GM21515 (cell line): ENCODE results near the gene ASB9.
"Not testable (repeated sequence)": the region's sequence is repeated elsewhere in the genome, so short reads cannot be mapped to it uniquely, and the experiment has no call there.

ENCODE experiments used
- ATAC-seq: cut with Tn5 transposase; IDR thresholded peaks from one replicate; pipeline ENCODE4 v1.9.1; 2021; ENCODE audit not compliant: unreplicated experiment

The ASB9 gene

DNA sequence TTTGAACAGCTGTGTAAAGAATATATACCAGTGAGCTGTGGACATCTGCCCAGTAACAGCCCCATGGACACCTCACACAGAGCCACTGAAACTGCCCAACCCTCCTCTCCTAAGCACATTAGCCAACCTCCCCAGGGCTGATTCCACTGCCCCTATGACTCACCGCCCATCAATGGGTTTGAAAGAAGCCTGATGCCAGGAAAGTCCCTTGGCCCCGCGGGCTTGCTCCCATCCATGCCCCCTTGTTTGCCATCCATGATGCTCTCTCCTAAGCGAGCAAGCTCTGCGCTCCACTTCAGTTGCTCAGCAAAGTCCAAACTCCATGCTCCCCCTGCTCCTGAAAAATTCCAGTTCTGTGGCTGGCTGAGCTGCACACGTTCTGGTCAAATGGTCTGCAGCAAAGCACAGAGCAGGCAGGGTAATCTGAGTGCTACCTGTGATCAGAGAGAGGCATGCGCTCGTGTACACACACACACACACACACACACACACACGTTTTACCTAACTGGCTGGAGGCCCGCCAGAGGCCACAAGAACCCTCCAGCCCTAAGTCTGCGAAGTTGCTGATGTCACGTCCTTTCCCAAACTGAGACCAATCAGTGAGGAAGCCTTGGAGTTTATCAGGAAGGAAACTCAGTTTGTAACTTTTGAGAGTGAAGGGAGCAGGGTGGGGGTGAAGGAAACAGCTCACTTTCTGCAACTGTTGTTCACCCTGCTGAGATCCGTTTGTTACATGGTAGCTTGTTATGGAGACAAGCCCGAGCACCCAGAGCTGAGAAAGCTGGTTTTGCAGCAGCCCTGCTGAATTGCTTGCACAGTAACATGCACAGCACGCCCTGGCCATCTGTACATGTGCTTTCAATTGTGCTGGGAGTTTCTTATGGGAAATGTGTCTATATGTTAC lies at the start of gene ASB9:
Gene ASB9, minus strand, starts transcription at position 466 of the 904 bp plus-strand sequence. Its CDS starts 209 bp downstream, at position 257.
- no peak for ATAC-seq

DNA sequence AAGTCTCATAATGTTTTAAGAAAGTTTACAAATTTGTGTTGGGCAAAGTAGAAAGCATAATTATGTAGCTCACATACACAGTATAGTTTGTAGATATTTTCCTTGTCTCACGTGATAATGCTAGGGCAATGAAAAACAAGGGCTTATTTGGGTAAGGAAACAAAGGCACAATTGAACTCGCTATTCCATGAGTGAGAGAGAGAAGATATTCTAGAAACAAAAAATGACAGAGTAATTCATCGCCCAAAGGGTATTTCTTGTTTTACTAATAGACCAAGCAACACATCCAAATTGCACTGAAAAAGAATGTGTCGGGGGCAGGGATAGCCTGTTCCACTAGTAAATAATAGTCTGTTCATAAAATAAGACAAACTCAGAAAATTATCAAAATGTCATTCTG lies 49.2 kb upstream of the ASB9 start:
- ATAC-seq: no peak

GRCh38 chrX:15315509-15315908 lies 45.6 kb upstream of the ASB9 start, which contains the start of gene ASB11:
Gene ASB11 (minus strand): TSS chrX:15315640. CDS start chrX:15315605, 35 bp downstream.
- no peak for ATAC-seq

DNA sequence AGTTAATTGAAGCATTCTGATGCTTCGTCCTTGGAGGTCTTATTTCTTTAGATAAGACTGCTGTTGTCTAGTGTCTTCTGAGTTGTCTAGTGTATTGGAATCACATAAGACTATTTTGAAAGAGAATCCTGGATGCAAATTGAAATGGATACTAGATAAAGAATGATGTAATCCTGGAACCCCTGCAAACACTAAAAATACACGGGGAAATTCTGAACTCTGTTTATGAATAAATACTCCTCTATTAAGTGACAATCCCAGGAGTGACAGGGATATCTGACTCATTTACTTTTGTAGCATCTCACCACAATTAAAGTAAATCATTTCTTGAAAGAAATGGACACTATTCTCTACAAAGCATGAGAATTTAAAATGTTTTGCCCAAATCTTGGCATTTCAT lies 44.6 kb upstream of the ASB9 start:
- no peak for ATAC-seq

DNA sequence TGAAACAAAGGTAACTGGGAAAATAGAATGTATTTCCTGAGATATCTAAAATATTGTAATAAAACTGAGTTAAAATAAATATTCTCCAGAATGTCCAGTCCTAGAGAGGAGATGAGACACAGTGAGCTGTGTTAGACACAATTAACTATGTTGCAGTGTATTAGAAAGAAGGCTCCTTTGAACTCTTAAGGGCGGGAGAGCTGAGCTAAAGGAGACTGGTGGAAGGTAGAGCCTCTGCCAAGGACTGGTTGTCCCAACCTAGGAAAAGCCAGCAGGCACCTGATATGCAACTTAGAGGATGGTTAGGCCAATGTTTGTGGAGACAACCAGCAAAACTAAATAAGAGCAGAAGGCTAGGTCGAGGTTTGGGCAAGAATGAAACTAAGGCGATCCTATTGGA lies 41.2 kb upstream of the ASB9 start:
- ATAC-seq: no peak

GRCh38 chrX:15310117-15310516 lies 40.2 kb upstream of the ASB9 start:
- ATAC-seq: no peak

DNA sequence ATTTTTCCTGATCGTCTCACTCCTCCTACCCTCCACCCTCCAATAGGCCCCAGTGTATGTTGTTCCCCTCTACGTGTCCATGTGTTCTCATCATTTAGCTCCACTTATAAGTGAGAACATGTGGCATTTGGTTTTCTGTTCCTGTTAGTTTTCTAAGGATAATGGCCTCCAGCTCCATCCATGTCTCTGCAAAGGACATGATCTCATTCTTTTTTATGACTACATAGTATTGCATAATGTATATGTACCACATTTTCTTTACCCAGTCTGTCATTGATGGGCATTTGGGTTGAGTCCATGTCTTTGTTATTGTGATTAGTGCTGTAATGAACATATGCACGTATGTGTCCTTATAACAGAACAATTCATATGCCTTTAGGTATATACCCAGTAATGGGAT lies 36.0 kb upstream of the ASB9 start:
- not testable (repeated sequence) for ATAC-seq

DNA sequence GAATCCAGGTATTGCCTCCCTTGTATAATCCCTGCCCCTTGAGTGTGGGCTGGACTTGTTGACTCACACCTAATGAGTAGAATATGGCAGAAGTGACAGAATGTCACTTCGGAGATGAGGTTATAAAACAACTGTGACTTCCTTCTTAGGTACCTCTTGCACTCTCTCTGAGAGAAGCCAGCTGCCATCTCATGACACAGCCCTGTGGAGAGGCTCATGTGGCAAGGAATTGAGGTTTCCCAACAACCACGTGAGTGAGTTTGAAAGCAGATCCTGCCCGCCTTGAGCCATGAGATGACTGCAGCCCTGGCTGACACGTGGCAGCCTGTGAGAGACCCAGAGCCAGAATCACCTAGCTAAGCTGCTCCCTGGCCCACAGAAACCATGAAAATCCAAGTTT lies 32.0 kb upstream of the ASB9 start:
- ATAC-seq: no peak

DNA sequence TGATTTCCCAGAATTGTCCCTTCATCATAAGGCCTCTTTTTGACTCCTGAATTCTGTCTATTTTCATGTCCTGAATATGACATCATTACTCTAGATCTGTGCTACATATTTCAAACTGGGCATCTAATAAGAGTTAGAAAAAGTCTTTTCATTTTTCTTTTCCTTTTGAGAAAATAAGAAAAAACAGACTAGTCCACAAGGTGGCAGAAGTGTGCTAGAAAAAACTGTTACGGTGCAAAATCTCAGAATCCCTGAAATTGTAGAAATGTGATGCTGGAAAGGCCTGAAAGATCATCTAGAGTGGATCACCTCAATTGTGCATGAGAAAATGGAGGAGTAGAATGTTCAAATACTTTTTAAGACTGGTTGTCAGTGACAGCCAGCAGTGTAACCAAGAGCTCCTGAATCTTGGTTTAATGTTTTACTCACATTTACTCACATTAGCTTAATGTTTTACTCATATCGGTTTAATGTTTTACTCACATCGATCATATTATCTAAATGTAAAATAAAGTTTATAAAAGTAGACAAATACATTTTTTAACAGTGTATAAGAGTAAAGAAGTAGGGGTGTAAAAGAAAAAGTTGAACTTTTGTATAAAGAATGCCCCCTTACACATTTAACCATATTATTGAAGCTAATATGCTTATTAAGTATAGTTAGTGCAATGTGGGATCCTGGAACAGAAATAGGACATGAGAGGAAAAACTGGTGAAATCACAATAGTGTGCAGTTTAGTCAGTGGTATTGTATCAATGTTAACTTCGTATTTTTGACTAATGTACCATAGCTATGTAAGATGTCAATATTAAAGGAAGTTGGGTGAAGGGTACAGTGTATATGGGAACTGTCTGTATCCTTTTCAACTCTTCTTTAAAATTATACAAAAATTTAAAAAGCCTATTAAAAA lies 30.3 kb upstream of the ASB9 start:
- no peak for ATAC-seq

DNA sequence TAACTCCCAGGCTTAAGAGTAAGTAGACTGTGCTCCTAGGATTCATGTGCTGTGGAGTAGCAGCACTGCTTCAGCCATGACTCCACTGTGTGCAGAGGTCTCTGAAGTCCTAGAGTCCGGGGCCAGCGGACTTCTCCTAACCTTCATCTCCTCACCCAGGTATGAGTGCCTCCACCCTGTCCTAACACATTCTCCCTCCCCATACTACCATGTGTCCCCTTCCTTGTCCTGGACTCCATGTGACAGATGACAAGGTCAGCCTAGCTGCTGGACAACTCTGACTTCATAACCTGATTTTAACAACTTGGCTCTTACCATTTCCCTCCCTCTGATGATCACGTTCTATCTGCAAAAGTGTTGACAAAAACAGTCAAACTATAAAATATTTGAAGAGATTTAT lies 28.9 kb upstream of the ASB9 start:
- ATAC-seq: no peak

GRCh38 chrX:15298201-15298600 lies 28.3 kb upstream of the ASB9 start:
- no peak for ATAC-seq

GRCh38 chrX:15293451-15293850 lies 23.6 kb upstream of the ASB9 start:
- ATAC-seq: no peak

- ATAC-seq: no peak
Measured at GRCh38 chrX:15292861-15293260, 23.0 kb upstream of the ASB9 start.

DNA sequence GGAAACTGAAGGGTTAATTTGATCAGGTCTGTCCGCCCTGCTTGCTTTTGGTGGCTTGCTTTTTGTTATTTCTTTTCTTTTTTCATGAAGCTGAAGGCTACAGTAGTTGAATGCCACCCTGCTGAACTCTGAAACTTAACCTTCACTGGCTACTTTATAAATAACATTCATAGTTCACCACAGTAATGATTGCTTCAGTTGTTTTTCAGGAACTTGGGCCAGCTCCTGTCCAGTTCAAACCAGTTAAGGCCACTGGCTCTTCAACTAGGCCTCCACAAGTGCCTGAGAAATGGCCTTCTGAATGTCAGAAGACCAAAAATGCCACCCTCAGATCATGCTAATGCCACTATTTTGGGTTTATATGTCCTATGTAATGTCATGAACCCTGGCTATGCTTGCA lies 7.7 kb upstream of the ASB9 start:
- no peak for ATAC-seq

DNA sequence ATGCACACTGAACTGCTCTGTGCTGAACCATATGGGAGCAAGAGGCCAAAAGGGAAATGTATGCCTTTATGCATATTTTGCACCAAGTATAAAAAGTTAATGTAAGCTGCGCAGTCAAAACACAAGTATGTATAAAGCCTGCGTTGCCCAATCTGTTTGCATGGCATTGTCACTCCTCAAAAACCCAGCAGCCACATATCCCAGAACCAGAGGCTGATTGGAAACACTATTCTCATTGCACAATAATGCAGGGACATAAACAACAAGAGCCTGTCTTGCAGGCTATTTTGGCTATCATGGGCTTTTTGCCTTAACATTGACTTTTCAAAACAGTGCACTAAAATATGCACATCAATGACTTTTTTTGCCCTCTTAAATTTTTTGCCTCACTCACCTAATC lies 5.1 kb upstream of the ASB9 start:
- ATAC-seq: no peak

- ATAC-seq: not testable (repeated sequence)
Measured at GRCh38 chrX:15273275-15273674, 3.4 kb upstream of the ASB9 start.

DNA sequence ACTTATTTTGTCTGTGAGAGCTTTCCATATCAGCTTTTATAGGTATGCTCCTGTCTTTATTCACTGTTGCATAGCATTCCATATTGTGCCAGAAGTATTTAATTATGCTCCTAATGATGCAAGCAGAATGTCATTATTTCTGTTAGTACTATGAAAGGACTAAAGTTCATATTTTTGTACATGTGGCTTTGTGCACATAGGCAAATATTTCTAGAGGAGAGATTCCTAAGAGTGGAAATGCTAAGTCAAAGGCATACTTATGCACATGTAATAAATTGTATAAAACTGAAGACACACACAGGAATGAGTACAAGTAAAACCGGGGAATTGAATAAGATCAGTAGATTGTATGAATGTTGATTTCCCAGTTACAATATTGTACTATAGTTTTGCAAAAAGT lies 1.9 kb upstream of the ASB9 start:
- ATAC-seq: no peak

GRCh38 chrX:15269120-15269519 lies 763 bp downstream of the ASB9 start:
- no peak for ATAC-seq

- no peak for ATAC-seq
Measured at GRCh38 chrX:15254852-15255251, 15.0 kb downstream of the ASB9 start.

GRCh38 chrX:15245896-15246295 lies 24.0 kb downstream of the ASB9 start:
- no peak for ATAC-seq

GRCh38 chrX:15244421-15244820 lies 25.5 kb downstream of the ASB9 start:
- no peak for ATAC-seq
